Uterus (tissue), 2 donors: ENCODE measurements around the gene ZNF273.

Experiments used
- POLR2A ChIP-seq, 2 donors: fragments of 450-650 bp; IDR thresholded peaks; one replicate each; pipeline ENCODE4 v1.6.1; 2016; ENCODE audit warnings: antibody characterized with exemption in 2 of 2, mild to moderate bottlenecking in 1 of 2, moderate library complexity in 1 of 2
- TF ChIP-seq, protein P1 (sequence below), 4 experiments: fragments of 200-600 bp in 2 of 4; fragments of 450-650 bp in 2 of 4; sonication (generic) in 2 of 4; IDR thresholded peaks; one replicate each; pipeline ENCODE4 v1.5.1; 2016 to 2019; ENCODE audit warnings: antibody characterized with exemption in 4 of 4, mild to moderate bottlenecking in 2 of 4, moderate library complexity in 1 of 4

- TF ChIP-seq, protein P1, sequence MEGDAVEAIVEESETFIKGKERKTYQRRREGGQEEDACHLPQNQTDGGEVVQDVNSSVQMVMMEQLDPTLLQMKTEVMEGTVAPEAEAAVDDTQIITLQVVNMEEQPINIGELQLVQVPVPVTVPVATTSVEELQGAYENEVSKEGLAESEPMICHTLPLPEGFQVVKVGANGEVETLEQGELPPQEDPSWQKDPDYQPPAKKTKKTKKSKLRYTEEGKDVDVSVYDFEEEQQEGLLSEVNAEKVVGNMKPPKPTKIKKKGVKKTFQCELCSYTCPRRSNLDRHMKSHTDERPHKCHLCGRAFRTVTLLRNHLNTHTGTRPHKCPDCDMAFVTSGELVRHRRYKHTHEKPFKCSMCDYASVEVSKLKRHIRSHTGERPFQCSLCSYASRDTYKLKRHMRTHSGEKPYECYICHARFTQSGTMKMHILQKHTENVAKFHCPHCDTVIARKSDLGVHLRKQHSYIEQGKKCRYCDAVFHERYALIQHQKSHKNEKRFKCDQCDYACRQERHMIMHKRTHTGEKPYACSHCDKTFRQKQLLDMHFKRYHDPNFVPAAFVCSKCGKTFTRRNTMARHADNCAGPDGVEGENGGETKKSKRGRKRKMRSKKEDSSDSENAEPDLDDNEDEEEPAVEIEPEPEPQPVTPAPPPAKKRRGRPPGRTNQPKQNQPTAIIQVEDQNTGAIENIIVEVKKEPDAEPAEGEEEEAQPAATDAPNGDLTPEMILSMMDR (IDR thresholded peaks at IDR 0.05): no peak
- TF ChIP-seq POLR2A (IDR thresholded peaks at IDR 0.05): no peak
Observed at GRCh38 chr7:64870656-64871055, 32.4 kb upstream of the ZNF273 start.
